Activated T-helper 2 cell treated with anti-CD3 and anti-CD28 coated beads, Interferon-gamma antibody, Interleukin-2, Interleukin-4, amounts not matched to agents 10 μg/mL and 5 μg/mL and 100 μg/mL, durations not matched to agents 14 hours and 24 hours and 36 hours (primary cell): ENCODE data around the gene FAM236A. TPM values are rescaled to one million over a fixed set of nuclear protein-coding genes. Genes with fewer than 3 reads are reported as not detected.
"Not testable (repeated sequence)": the region's sequence is repeated elsewhere in the genome, so short reads cannot be mapped to it uniquely, and the experiment has no call there.

Experiments used
- DNase-seq: peaks from one replicate; pipeline ENCODE4 v3.0.0; 2021; ENCODE audit warnings: low spot score
- H3K27ac Mint-ChIP-seq: one replicate; pipeline ENCODE4 v1.8.0; 2021; ENCODE audit warnings: mixed read lengths
- H3K27me3 Mint-ChIP-seq: one replicate; pipeline ENCODE4 v1.8.0; 2021; ENCODE audit warnings: low read depth, mixed read lengths
- H3K36me3 Mint-ChIP-seq: one replicate; pipeline ENCODE4 v1.8.0; 2021; ENCODE audit warnings: low read depth, mixed read lengths
- H3K4me1 Mint-ChIP-seq: one replicate; pipeline ENCODE4 v1.8.0; 2021; ENCODE audit warnings: low read depth, mixed read lengths
- H3K4me3 Mint-ChIP-seq: one replicate; pipeline ENCODE4 v1.8.0; 2021; ENCODE audit warnings: low read depth, mild to moderate bottlenecking, moderate library complexity, mixed read lengths
- H3K9me3 Mint-ChIP-seq: one replicate; pipeline ENCODE4 v1.8.0; 2021; ENCODE audit warnings: mixed read lengths
- intact Hi-C: fragments of 100-400 bp; cut with micrococcal nuclease; formaldehyde crosslinking; loops from one replicate; pipeline ENCODE4 v1.15.1; 2023
- total RNA-seq: library from RNA; stranded (reverse); gene quantifications from 2 replicates; pipeline ENCODE4 v1.2.3, GENCODE V29; 2022

FAM236A gene
- total RNA-seq, 1 donor from 2014 or later, result not detected

GRCh38 chrX:72980894-72981469 lies 43.0 kb downstream of the FAM236A start:
- H3K4me1 Mint-ChIP-seq, H3K27ac Mint-ChIP-seq, H3K27me3 Mint-ChIP-seq, intact Hi-C loops, H3K9me3 Mint-ChIP-seq, DNase-seq, H3K4me3 Mint-ChIP-seq, H3K36me3 Mint-ChIP-seq: not testable (repeated sequence)

Other genes with a start within 250 kb of the FAM236A start
- 10.7 and 11.5 TPM in 2 replicates for gene PHKA1, start 223.9 kb upstream of the FAM236A start, total RNA-seq
- gene DMRTC1B, start 161.3 kb upstream of the FAM236A start, total RNA-seq, result not detected in 2 replicates
- not detected in 2 replicates for gene FAM236B, start 155.5 kb upstream of the FAM236A start, total RNA-seq
- gene FAM236D, start 130.0 kb upstream of the FAM236A start, total RNA-seq, result not detected in 2 replicates
- not detected in 2 replicates for gene FAM236C, start 25.6 kb upstream of the FAM236A start, total RNA-seq
- not detected in 2 replicates for gene DMRTC1, start 5.6 kb downstream of the FAM236A start, total RNA-seq
- gene PABPC1L2B, start 64.7 kb downstream of the FAM236A start, total RNA-seq, result not detected in 2 replicates
- not detected in 2 replicates for gene PABPC1L2A, start 141.3 kb downstream of the FAM236A start, total RNA-seq